ENCODE data around the gene SZT2.
"Not testable (repeated sequence)": the region's sequence is repeated elsewhere in the genome, so short reads cannot be mapped to it uniquely, and the experiment has no call there.

Gene SZT2

DNA sequence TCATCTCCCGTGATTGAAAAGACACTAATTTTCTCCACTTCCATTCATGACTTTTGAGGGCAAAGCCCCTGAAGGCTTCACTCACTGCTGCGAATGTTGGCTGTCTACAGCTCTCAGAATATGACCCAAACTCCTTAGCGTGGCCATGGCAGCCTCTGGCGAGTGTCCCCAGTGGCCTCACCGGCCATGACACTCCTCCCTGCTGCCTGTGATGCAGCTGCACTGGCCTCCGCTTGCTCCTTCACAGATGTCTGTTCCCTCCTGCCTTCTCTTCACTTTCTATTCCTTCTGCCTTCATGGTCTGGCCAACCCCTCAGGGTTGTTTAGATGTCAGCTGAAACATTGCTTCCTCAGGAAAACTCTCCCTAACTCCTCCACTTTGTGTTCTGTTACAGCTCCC lies 110.2 kb downstream of the SZT2 start:
- DNase-seq, result no peak

DNA sequence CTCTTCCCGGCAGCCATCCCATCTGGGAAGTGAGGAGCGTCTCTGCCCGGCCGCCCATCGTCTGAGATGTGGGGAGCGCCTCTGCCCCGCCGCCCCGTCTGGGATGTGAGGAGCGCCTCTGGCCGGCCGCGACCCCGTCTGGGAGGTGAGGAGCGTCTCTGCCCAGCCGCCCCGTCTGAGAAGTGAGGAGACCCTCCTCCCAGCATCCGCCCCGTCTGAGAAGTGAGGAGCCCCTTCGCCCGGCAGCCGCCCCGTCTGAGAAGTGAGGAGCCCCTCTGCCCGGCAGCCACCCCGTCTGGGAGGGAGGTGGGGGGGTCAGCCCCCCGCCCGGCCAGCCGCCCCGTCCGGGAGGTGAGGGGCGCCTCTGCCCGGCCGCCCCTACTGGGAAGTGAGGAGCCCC lies 112.1 kb downstream of the SZT2 start:
- DNase-seq, result not testable (repeated sequence)

DNA sequence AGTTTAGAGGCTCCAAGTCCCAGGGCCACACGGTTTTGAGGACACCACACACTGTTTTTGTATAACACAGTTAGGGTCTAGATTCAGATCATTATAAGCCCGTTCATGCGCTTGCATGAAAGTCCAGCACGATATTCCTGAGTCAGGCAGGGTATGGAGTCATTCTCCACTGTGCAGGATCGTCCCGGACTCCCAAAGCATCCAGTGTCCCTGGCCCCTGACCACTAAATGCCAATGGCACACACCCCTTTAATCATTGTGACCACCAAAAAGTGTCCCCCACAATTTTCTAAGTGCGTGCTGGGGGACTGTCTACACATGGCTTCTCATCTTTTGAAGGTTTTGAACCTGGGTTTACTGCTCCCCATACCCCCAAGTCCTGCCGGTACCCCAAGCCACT lies 113.8 kb downstream of the SZT2 start:
- no peak for DNase-seq
